ENCODE results near the gene KRTAP3-2. TPM values are rescaled to one million over a fixed set of nuclear protein-coding genes. Genes with fewer than 3 reads are reported as not detected.

Gene KRTAP3-2
- total and polyA plus RNA-seq, 11 donors: not detected

DNA sequence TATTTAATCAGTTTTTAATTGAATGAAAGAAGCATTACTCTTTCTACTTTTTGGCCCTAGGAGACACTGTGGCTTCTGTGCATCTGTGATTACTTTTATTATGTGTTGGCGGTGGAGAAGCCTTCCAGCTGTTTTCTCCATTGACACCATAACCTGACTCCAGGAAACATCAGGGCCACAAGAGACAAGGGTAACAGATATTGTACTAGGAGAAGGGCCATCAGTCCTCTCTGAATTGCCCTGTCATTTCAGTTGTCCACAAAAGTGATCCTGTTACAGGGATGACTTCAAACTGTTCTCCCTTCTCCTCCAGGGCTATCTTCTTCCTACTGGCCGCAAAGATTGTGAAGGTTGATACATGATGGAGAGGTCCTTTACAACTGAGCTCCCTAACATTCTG lies 47.6 kb downstream of the KRTAP3-2 start:
- ATAC-seq (no peak), DNase-seq (no peak)
- TF ChIP-seq, protein P1, sequence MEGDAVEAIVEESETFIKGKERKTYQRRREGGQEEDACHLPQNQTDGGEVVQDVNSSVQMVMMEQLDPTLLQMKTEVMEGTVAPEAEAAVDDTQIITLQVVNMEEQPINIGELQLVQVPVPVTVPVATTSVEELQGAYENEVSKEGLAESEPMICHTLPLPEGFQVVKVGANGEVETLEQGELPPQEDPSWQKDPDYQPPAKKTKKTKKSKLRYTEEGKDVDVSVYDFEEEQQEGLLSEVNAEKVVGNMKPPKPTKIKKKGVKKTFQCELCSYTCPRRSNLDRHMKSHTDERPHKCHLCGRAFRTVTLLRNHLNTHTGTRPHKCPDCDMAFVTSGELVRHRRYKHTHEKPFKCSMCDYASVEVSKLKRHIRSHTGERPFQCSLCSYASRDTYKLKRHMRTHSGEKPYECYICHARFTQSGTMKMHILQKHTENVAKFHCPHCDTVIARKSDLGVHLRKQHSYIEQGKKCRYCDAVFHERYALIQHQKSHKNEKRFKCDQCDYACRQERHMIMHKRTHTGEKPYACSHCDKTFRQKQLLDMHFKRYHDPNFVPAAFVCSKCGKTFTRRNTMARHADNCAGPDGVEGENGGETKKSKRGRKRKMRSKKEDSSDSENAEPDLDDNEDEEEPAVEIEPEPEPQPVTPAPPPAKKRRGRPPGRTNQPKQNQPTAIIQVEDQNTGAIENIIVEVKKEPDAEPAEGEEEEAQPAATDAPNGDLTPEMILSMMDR (IDR thresholded peaks at IDR 0.05): no peak
- no peak for TF ChIP-seq POLR2A (IDR thresholded peaks at IDR 0.05)
- no peak overlapping the region for H3K4me3 ChIP-seq
- H3K27ac ChIP-seq: no peak overlapping the region
- peaks cover 0 to 47% (median 16%) of the 10 kb centered on the region in 9 donors for H3K27me3 ChIP-seq
- WGBS, 4 donors: 57 to 72% (median 71%) methylated on average over 2 of the region's 2 CpGs
- H3K36me3 ChIP-seq: no peaks in the 10 kb centered on the region
- H3K9me3 ChIP-seq: no peaks in the 10 kb centered on the region
- no peaks in the 10 kb centered on the region for H3K4me1 ChIP-seq
- intact Hi-C loops (cut with DNase I): no loop called here

DNA sequence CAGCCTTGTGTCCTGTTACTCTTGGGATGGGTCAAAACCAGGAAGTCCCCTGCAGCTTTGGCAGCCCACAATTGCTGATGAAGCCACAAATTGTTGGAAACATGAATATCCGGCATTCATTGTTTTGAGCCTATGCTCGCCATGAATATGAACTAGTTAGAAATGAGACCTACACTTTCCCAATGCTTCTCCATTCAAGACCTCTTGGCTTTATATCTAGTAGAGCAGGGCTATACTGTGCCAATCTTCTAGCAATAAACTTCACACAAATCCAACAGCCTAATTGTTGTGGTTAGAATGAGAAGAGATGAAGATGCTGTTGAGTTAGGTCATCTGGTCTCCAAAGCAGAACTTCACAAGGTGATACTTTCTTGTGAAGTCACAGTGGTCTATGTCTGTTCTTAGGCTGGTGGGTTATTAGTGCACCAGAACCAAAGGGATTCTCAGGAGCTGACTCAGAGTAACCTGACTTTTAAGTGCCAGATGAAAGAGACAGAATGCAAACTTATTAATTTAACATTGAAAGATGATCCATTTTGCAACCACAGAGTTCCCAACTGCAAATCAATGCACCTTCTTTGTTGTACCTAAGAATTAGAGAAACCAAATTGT lies 48.6 kb downstream of the KRTAP3-2 start:
- Histone ChIP-seq H3K4me3 (no peak overlapping the region), H3K9me3 (no peaks in the 10 kb centered on the region), H3K27me3 (peaks cover 0 to 51% (median 16%) of the 10 kb centered on the region in 9 donors), H3K4me1 (no peaks in the 10 kb centered on the region), H3K36me3 (no peaks in the 10 kb centered on the region), H3K27ac (no peak overlapping the region)
- DNase-seq: no peak
- intact Hi-C loops (cut with DNase I): no loop called here
- no peak for ATAC-seq
- TF ChIP-seq, protein P1 (IDR thresholded peaks at IDR 0.05): no peak
- TF ChIP-seq POLR2A (IDR thresholded peaks at IDR 0.05): no peak
- WGBS, 4 donors: 93 to 98% (median 96%) methylated on average over 2 of the region's 2 CpGs

DNA sequence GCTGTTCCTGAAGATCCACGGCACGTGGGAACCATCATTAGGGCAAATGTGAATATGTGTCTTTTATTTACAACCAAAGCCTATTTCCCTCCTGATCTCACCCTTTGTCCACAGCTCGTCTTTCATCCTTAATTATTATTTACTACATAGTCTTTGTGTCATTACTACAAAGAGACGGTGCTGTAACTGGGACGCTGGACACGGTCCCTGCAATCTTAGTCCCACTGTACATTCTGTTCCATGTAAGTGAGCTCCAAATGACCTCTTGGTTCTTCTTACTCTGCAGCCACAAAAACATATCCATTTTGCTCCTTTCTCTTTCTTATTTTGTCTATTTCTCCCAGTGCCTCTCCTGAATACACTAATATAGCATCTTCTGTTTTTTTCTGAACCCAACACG lies 49.5 kb downstream of the KRTAP3-2 start:
- no peak for DNase-seq
- Histone ChIP-seq H3K4me1 (no peaks in the 10 kb centered on the region), H3K27me3 (peaks cover 0 to 52% (median 16%) of the 10 kb centered on the region in 9 donors), H3K9me3 (no peaks in the 10 kb centered on the region), H3K4me3 (no peak overlapping the region), H3K36me3 (no peaks in the 10 kb centered on the region), H3K27ac (no peak overlapping the region)
- ATAC-seq: no peak
- TF ChIP-seq, protein P1 (IDR thresholded peaks at IDR 0.05): no peak
- TF ChIP-seq POLR2A (IDR thresholded peaks at IDR 0.05): no peak
- 80 to 87% (median 85%) methylated on average over 7 of the region's 7 CpGs for WGBS, 4 donors
- intact Hi-C loops (cut with DNase I): no loop called here

DNA sequence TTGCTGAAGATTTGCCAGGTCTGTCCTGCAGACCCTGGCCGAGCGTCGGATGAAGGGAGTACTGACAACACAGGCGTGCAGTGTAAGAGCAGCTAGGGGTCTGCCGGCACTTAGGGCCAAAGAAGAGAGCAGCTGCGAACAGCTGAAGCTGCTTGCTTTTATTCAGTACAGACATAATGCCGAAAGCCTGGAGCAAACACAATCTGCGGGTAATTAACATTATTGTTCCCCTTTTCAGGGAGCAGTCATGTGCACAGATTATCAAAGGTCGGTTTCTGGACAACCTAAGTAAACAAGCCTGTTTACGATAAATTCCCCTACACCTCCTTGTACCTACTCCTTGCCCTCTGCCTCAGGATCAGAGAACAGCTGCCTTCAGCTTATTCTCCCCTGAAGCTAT lies 50.3 kb downstream of the KRTAP3-2 start:
- intact Hi-C loops (cut with DNase I): no loop called here
- H3K36me3 ChIP-seq: no peaks in the 10 kb centered on the region
- no peaks in the 10 kb centered on the region for H3K9me3 ChIP-seq
- no peak for ATAC-seq
- no peaks in the 10 kb centered on the region for H3K4me1 ChIP-seq
- no peak overlapping the region for H3K4me3 ChIP-seq
- 29 to 45% (median 35%) methylated on average over 9 to 10 of the region's 10 CpGs for WGBS, 4 donors
- TF ChIP-seq, protein P1 (IDR thresholded peaks at IDR 0.05): no peak
- H3K27me3 ChIP-seq: peaks cover 0 to 52% (median 16%) of the 10 kb centered on the region in 9 donors
- no peak overlapping the region for H3K27ac ChIP-seq
- DNase-seq: no peak

Other genes with a start within 250 kb of the KRTAP3-2 start
Only the 30 nearest of the 37 such genes appear.
- gene KRT28, start 199.9 kb downstream of the KRTAP3-2 start, total RNA-seq: not detected
- gene KRT28, start 199.9 kb downstream of the KRTAP3-2 start, polyA plus RNA-seq: not detected
- 10 to 100 TPM; 17.6 to 70.8 (median 50.1) TPM for gene KRT10, start 177.3 kb downstream of the KRTAP3-2 start, total RNA-seq
- 10 to 100 TPM; 21.9 to 81.9 TPM for gene KRT10, start 177.3 kb downstream of the KRTAP3-2 start, polyA plus RNA-seq
- not detected for gene KRT12, start 132.7 kb downstream of the KRTAP3-2 start, total RNA-seq
- not detected for gene KRT12, start 132.7 kb downstream of the KRTAP3-2 start, polyA plus RNA-seq
- not detected for gene KRT20, start 114.7 kb downstream of the KRTAP3-2 start, total RNA-seq
- gene KRT20, start 114.7 kb downstream of the KRTAP3-2 start, polyA plus RNA-seq: under 1 TPM in 1 of 2 donors, not detected in 1; 0.12 TPM
- under 1 TPM in 1 of 9 donors, not detected in 8; 0.16 TPM for gene KRT23, start 62.3 kb downstream of the KRTAP3-2 start, total RNA-seq
- not detected for gene KRT23, start 62.3 kb downstream of the KRTAP3-2 start, polyA plus RNA-seq
- gene KRT39, start 33.0 kb downstream of the KRTAP3-2 start, total RNA-seq: not detected
- gene KRT39, start 33.0 kb downstream of the KRTAP3-2 start, polyA plus RNA-seq: not detected
- not detected for gene KRT40, start 15.6 kb downstream of the KRTAP3-2 start, total RNA-seq
- gene KRT40, start 15.6 kb downstream of the KRTAP3-2 start, polyA plus RNA-seq: not detected
- gene KRTAP3-3, start 5.7 kb downstream of the KRTAP3-2 start, total RNA-seq: not detected
- gene KRTAP3-3, start 5.7 kb downstream of the KRTAP3-2 start, polyA plus RNA-seq: not detected
- gene KRTAP3-1, start 9.2 kb upstream of the KRTAP3-2 start, total RNA-seq: not detected
- not detected for gene KRTAP3-1, start 9.2 kb upstream of the KRTAP3-2 start, polyA plus RNA-seq
- not detected for gene KRTAP1-5, start 27.3 kb upstream of the KRTAP3-2 start, total RNA-seq
- not detected for gene KRTAP1-5, start 27.3 kb upstream of the KRTAP3-2 start, polyA plus RNA-seq
- not detected for gene KRTAP1-4, start 30.3 kb upstream of the KRTAP3-2 start, total RNA-seq
- not detected for gene KRTAP1-4, start 30.3 kb upstream of the KRTAP3-2 start, polyA plus RNA-seq
- gene KRTAP1-3, start 35.0 kb upstream of the KRTAP3-2 start, total RNA-seq: not detected
- gene KRTAP1-3, start 35.0 kb upstream of the KRTAP3-2 start, polyA plus RNA-seq: not detected
- not detected for gene KRTAP1-1, start 41.5 kb upstream of the KRTAP3-2 start, total RNA-seq
- not detected for gene KRTAP1-1, start 41.5 kb upstream of the KRTAP3-2 start, polyA plus RNA-seq
- gene KRTAP2-1, start 47.4 kb upstream of the KRTAP3-2 start, total RNA-seq: not detected
- not detected for gene KRTAP2-1, start 47.4 kb upstream of the KRTAP3-2 start, polyA plus RNA-seq
- not detected for gene KRTAP2-2, start 55.3 kb upstream of the KRTAP3-2 start, total RNA-seq
- gene KRTAP2-2, start 55.3 kb upstream of the KRTAP3-2 start, polyA plus RNA-seq: not detected
- gene KRTAP2-3, start 60.2 kb upstream of the KRTAP3-2 start, total RNA-seq: not detected
- not detected for gene KRTAP2-3, start 60.2 kb upstream of the KRTAP3-2 start, polyA plus RNA-seq
- not detected for gene KRTAP2-4, start 66.0 kb upstream of the KRTAP3-2 start, total RNA-seq
- gene KRTAP2-4, start 66.0 kb upstream of the KRTAP3-2 start, polyA plus RNA-seq: not detected
- not detected for gene KRTAP4-7, start 84.2 kb upstream of the KRTAP3-2 start, total RNA-seq
- gene KRTAP4-7, start 84.2 kb upstream of the KRTAP3-2 start, polyA plus RNA-seq: not detected
- not detected for gene KRTAP4-8, start 98.2 kb upstream of the KRTAP3-2 start, total RNA-seq
- gene KRTAP4-8, start 98.2 kb upstream of the KRTAP3-2 start, polyA plus RNA-seq: not detected
- not detected for gene KRTAP4-16, start 102.3 kb upstream of the KRTAP3-2 start, total RNA-seq
- not detected for gene KRTAP4-16, start 102.3 kb upstream of the KRTAP3-2 start, polyA plus RNA-seq
- not detected for gene KRTAP4-9, start 105.5 kb upstream of the KRTAP3-2 start, total RNA-seq
- not detected for gene KRTAP4-9, start 105.5 kb upstream of the KRTAP3-2 start, polyA plus RNA-seq
- not detected for gene KRTAP4-11, start 118.5 kb upstream of the KRTAP3-2 start, total RNA-seq
- gene KRTAP4-11, start 118.5 kb upstream of the KRTAP3-2 start, polyA plus RNA-seq: not detected
- not detected for gene KRTAP4-12, start 124.3 kb upstream of the KRTAP3-2 start, total RNA-seq
- not detected for gene KRTAP4-12, start 124.3 kb upstream of the KRTAP3-2 start, polyA plus RNA-seq
- not detected for gene KRTAP4-6, start 140.6 kb upstream of the KRTAP3-2 start, total RNA-seq
- not detected for gene KRTAP4-6, start 140.6 kb upstream of the KRTAP3-2 start, polyA plus RNA-seq
- not detected for gene KRTAP4-5, start 149.9 kb upstream of the KRTAP3-2 start, total RNA-seq
- not detected for gene KRTAP4-5, start 149.9 kb upstream of the KRTAP3-2 start, polyA plus RNA-seq
- not detected for gene KRTAP4-4, start 160.8 kb upstream of the KRTAP3-2 start, total RNA-seq
- gene KRTAP4-4, start 160.8 kb upstream of the KRTAP3-2 start, polyA plus RNA-seq: not detected
- not detected for gene KRTAP4-3, start 168.3 kb upstream of the KRTAP3-2 start, total RNA-seq
- not detected for gene KRTAP4-3, start 168.3 kb upstream of the KRTAP3-2 start, polyA plus RNA-seq
- gene KRTAP4-2, start 178.3 kb upstream of the KRTAP3-2 start, total RNA-seq: not detected
- not detected for gene KRTAP4-2, start 178.3 kb upstream of the KRTAP3-2 start, polyA plus RNA-seq
- not detected for gene KRTAP4-1, start 185.0 kb upstream of the KRTAP3-2 start, total RNA-seq
- not detected for gene KRTAP4-1, start 185.0 kb upstream of the KRTAP3-2 start, polyA plus RNA-seq
- not detected for gene KRTAP9-1, start 190.0 kb upstream of the KRTAP3-2 start, total RNA-seq
- gene KRTAP9-1, start 190.0 kb upstream of the KRTAP3-2 start, polyA plus RNA-seq: not detected

All from heart left ventricle (tissue), 16 donors.